ENCODE measurements around the gene PTPN11.
"Not testable (repeated sequence)": the region's sequence is repeated elsewhere in the genome, so short reads cannot be mapped to it uniquely, and the experiment has no call there.

The PTPN11 gene

GRCh38 chr12:112401054-112401453 lies 17.7 kb upstream of the PTPN11 start:
- TF ChIP-seq CTCF (conservative IDR thresholded peaks at IDR 0.05; ENCODE audit: low read depth, low read length) = no peak
- DNase-seq (ENCODE audit: low read depth) = no peak

GRCh38 chr12:112401903-112402498 lies 16.7 kb upstream of the PTPN11 start:
- no peak overlapping the region for H3K4me3 ChIP-seq (ENCODE audit: low read depth, low read length)
- no peak for TF ChIP-seq CTCF (conservative IDR thresholded peaks at IDR 0.05; ENCODE audit: low read depth, low read length)
- no peak for DNase-seq (ENCODE audit: low read depth)

More at GRCh38 chr12:112401054-112401453, 17.7 kb upstream of the PTPN11 start:
- no peak overlapping the region for H3K4me3 ChIP-seq (ENCODE audit: low read depth, low read length)

GRCh38 chr12:112406519-112407488 lies 11.9 kb upstream of the PTPN11 start:
- peak overlapping the region; percentile 45 for H3K4me3 ChIP-seq (ENCODE audit: low read depth, low read length)
- no peak for TF ChIP-seq CTCF (conservative IDR thresholded peaks at IDR 0.05; ENCODE audit: low read depth, low read length)
- DNase-seq (ENCODE audit: low read depth) = no peak

- peak overlapping the region; percentile 45 for H3K4me3 ChIP-seq (ENCODE audit: low read depth, low read length)
- DNase-seq (ENCODE audit: low read depth) = not testable (repeated sequence)
Measured at GRCh38 chr12:112407683-112408082, 11.1 kb upstream of the PTPN11 start.

GRCh38 chr12:112408621-112409020 lies 10.1 kb upstream of the PTPN11 start:
- no peak for TF ChIP-seq CTCF (conservative IDR thresholded peaks at IDR 0.05; ENCODE audit: low read depth, low read length)
- DNase-seq (ENCODE audit: low read depth) = peak; percentile 14
- H3K4me3 ChIP-seq (ENCODE audit: low read depth, low read length) = peak overlapping the region; percentile 78

GRCh38 chr12:112409064-112409905 lies 9.5 kb upstream of the PTPN11 start, which contains the start of gene RPL6:
Gene RPL6, minus strand, starts transcription at chr12:112409605. Its CDS starts 949 bp downstream, at chr12:112408656.
- H3K4me3 ChIP-seq (ENCODE audit: low read depth, low read length) = peak within 1 kb of the TSS; percentile 78
- TF ChIP-seq CTCF (conservative IDR thresholded peaks at IDR 0.05; ENCODE audit: low read depth, low read length) = no peak
- peak; percentile 96 for DNase-seq (ENCODE audit: low read depth)

GRCh38 chr12:112409906-112410244 lies 8.9 kb upstream of the PTPN11 start:
- TF ChIP-seq CTCF (conservative IDR thresholded peaks at IDR 0.05; ENCODE audit: low read depth, low read length) = no peak
- DNase-seq (ENCODE audit: low read depth) = no peak
- H3K4me3 ChIP-seq (ENCODE audit: low read depth, low read length) = peak overlapping the region; percentile 78
